Lung microvascular endothelial cell (primary cell): ENCODE results near the gene MOK. TPM values are rescaled to one million over a fixed set of nuclear protein-coding genes. Genes with fewer than 3 reads are reported as not detected.
A peak's percentile ranks its signal among the peaks of the same experiment; 100 is the strongest.
"Not testable (repeated sequence)": the region's sequence is repeated elsewhere in the genome, so short reads cannot be mapped to it uniquely, and the experiment has no call there.

ENCODE experiments used
- DNase-seq, 2 donors: peaks; one replicate each; pipeline versions ENCODE4 v3.0.0 to v3.0.0-alpha.2; 2010; ENCODE audit warnings: low read depth in 2 of 2
- total RNA-seq: library from RNA; depleted of rRNA; stranded (reverse); fragments of >200 nt; gene quantifications from 2 replicates; pipeline ENCODE4 v1.2.1, GENCODE V29; 2014

MOK gene, protein sequence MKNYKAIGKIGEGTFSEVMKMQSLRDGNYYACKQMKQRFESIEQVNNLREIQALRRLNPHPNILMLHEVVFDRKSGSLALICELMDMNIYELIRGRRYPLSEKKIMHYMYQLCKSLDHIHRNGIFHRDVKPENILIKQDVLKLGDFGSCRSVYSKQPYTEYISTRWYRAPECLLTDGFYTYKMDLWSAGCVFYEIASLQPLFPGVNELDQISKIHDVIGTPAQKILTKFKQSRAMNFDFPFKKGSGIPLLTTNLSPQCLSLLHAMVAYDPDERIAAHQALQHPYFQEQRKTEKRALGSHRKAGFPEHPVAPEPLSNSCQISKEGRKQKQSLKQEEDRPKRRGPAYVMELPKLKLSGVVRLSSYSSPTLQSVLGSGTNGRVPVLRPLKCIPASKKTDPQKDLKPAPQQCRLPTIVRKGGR
- 0.65 and 1.2 TPM in 2 replicates for total RNA-seq

DNA sequence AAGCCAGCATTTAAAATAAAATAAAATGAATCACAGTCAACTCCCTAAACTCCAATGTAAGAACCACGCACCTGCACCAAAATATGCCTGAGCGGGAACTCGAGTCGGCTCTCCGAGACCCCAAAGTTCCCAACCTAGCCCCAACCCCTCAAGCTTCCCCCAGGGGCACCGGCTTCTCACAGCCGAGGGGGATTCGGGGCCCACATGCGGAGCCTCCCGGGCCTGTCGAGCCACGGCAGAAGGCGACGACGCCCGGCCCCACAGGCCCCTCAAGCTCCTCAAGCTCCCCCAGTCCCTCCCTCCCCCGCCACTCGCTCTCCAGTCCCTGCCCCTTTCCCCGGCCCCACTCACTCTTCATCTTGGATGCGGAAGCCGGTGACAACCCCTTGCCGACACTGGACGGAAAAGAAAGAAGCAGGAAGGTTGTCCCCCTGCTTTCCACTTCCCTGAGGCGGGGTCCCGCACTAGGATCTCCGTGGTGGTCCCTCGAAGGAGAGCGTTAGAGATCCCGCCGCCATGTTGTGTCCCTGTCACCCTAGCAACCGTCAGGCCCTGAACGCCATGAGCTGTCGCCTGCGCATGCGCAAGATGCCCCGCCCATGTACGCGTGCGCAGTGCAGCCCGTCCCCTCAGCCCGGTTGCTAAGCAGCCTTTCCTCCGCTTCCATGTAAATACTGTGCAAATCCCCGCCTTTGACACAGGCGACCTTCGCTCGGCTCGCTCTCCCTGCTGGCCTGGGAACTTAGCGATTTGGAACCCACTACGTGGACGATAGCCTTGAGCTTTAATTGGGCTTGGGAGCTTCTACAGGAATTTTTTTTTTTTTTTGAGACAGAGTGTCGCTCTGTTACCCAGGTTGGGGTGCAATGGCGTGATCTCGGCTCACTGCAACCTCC, at the start of gene MOK:
Gene MOK (minus strand): TSS at position 554 of the 896 bp plus-strand sequence. CDS start 196 bp downstream, at position 358.
- peak; percentile 98 to 99 for DNase-seq

DNA sequence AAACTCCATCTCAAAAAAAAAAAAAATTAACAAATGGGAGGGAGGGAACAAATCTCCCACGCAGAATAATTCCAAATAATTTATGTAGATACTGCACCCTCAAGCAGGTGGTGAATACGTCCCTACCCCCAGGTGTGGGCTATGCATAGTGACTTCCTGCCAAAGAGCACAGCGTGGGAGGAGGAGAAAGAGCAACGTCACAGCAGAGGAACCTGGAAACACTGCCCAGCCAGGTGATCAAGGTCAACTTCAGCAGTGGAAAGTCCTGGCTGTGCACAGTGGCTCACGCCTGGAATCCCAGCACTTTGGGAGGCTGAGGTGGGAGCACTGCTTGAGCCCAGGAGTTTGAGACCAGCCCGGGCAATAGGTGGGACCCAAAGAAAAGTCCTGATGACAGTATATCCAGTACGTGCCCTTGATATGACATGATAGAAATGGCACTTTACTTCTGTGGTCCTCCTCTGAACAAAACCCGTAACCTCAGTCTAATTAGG, 48.2 kb upstream of the MOK start:
- DNase-seq, result peak in 1 of 2 donors; percentile 9

DNA sequence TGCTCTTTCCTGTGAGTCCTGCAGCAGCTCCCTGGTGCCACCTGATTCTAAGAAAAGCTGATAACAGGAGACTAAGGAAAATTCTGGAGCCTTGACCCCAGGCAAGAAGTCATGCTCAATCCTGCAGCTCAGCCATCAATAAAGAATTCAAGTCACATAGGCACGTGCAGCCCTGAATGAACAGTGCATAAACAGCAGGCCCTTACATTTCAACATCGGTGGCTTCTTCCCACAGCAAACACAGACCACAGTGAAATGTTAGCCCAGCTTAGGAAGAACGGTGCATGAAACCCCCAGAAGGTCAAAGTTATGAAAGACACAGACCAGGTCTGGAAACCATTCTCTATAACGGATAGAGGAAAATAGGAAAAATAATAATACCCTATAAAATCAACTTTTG, 47.2 kb upstream of the MOK start:
- DNase-seq, result no peak

DNA sequence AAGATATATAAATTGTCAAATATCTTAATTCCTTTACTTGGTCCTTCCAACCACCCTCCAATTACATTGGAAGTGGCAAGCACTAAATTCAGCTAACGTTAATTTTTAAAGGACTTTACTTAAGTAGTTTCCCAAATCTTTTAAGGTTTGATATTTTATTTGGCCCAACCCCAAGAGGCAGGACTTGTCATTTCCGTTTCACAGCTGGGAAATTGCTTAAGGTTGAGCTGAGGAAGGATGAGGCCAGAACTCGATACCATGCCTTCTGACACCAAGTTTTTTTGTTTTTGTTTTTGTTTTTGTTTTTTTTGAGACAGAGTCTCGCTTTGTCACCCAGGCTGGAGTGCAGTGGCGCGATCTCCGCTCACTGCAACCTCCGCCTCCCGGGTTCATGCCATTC, 46.6 kb upstream of the MOK start:
- DNase-seq, result peak; percentile 5 to 86

DNA sequence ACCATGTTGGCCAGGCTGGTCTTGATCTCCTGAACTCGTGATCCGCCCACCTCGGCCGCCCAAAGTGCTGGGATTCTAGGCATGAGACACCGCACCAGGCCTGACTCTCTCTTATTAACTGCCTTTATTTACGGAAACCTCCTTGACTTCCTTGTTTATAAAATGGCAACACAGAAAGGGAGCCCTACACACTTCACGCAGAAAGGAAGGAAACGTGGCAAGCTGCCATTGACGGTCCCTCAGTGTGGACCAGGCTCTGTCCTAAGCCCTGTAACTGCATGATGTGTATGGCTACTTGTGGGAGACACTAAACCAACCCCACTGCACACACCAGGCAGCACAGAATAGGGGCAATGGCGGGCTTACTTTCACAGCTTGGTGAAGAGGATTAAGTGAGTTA, 46.1 kb upstream of the MOK start:
- peak; percentile 82 to 93 for DNase-seq

DNA sequence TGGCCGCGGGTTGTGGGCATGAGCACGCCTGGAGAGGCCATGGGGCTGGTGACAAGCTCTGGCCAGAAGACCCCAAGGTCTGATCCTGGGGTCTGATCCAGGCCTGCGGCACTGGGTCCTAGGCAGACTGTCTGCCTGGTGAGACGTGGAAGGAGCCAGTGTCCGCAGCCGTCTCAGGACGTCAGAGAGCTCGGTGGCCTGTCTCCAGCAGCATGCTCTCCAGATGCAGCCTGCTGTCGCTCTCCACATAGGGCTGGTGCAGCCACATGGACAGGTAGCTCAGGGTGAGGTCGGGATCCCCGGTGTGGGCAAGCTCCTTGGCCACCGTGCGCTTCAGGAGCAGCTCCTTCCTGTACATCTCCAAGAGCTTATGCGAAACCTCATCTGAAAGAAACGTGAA, 43.4 kb upstream of the MOK start:
- no peak for DNase-seq

DNA sequence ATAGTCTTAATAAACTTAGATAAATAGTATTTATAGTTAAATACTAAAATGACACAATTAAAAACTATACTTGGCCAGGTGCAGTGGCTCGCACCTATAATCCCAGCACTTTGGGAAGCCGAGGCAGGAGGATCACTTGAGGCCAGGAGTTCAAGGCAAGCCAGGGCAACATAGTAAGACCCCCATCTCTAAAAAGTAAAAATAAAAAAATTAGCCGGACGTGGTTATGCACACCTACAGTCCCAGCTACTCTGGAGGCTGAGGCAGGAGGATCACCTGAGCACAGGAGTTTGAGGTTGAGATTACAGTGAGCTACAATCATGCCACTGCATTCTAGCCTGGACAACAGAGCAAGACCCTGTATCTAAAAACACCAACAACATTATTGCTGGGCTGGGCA, 41.7 kb upstream of the MOK start:
- no peak for DNase-seq

DNA sequence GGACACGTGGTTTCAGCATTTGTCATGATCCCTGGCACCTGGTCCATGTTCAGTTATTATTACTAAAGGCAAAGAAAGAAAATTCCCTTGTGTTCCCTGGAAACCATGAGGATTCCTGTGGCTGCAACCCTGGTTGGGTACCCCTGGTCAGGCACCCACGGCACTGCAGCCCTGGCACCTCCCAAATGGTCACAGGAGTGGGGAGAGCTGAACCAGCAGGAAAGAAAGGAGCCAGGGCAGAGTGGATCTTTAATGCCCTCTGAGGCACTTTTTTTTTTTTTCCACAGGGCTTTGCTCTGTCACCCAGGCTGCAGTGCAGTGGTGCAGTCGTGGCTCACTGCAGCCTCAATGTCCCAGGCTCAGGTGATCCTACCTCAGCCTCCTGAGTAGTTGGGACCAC, 40.3 kb upstream of the MOK start:
- DNase-seq, result no peak

DNA sequence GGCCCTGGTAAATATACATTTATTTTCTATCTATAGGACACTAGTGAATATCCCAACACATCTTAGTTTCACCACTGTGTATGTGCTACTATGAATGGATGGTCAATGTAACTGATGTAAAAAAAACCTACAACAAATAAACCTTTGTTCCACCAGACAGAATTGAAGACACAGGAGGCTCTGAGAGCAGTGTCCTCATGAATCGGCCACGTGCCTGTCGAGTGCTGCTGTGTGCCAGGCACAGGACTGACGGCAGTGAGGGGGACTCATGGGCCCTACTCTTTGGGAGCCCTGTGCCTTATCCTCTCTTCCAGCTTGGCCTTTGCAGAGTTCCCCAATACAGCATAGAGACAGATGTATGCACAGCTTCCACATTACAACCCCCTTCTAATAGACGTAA, 39.5 kb upstream of the MOK start:
- no peak for DNase-seq

DNA sequence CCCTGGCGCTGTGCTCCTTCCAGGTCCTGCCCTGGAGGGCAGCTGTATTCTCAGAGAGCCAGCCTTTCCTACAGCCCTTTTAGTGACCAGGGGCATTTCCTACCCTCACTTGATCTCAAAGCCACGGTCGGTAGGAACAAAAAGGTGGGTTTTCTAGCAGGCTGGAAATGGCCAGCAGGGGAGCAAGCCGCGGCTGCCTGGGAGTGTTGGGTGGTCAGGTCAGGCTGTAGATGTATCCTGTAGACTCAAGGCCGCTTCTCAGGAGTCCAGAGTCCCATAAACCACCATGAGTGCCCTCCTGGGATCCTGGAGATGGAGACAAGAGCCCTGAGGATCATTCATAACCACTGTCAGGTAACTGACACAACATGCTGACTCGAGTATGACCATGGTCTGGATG, 39.1 kb upstream of the MOK start:
- no peak for DNase-seq

DNA sequence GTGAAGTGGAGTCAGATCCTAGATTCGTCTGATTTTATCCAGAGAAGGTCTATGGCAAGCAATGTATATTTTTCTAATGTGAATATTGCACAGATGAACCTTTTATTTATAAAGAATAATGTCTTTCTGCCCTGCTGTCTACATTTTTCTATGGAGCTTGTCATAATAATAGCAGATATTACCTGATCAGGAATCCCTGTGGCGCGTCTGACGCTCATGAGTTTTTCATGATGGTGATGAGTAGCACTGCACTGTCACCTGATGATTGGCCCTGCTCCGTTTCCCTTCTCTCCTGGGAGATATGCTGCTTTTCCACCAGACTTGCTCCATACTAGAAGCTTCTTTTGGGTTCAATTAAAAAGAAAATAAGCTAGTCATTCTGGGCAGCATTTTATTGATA, 37.3 kb upstream of the MOK start:
- DNase-seq, result no peak

DNA sequence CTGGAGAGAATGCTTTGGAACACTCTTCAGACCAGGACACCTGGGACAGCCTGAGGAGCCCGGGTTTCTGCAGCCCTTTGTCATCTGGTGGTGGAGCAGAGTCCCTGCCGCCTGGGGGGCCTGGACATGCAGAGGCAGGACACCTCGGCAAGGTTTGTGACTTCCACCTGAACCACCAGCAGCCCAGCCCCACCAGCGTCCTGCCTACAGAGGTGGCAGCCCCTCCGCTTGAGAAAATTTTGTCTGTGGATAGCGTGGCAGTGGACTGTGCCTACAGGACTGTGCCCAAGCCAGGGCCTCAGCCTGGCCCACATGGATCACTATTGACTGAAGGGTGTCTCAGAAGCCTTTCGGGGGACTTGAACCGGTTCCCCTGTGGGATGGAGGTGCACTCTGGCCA, 36.6 kb upstream of the MOK start:
- no peak for DNase-seq

DNA sequence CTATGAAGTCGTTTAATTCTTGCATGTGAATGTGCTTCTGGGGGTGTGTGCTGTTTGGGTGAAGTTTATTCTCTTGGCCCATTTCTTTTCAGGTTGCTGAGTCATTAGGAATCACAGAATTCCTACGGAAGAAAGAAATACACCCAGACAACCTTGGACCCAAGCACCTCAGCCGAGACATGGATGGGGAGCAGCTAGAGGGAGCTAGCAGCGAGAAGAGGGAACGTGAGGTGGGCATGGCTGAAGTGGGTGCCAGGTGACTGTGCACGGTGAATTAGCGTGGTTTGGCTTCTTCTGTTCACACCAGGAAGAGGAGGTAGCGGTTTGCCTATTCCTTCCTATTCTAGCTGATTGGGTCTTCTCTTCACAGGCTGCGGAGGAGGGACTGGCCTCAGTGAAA, 33.8 kb upstream of the MOK start:
- no peak for DNase-seq

DNA sequence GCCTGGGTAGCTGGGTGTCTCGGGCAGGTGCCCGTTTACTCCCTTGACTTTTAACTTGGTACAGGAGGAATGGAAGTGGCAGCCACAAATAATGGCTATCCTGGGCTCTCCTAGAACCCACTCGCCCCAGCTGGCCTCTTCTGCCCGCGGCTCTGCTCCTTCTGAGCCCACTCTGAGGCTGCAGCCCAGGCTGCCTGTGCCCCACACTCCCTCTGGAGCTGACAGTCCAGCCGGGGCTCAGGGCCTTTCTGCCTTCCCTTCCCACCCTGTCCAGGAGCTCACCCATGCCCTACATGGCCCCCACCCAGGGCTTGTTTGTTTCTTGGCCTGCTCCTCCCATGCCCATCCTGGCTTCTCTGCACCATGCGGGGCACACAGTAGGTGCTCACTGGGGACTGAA, 30.2 kb upstream of the MOK start:
- DNase-seq, result no peak

DNA sequence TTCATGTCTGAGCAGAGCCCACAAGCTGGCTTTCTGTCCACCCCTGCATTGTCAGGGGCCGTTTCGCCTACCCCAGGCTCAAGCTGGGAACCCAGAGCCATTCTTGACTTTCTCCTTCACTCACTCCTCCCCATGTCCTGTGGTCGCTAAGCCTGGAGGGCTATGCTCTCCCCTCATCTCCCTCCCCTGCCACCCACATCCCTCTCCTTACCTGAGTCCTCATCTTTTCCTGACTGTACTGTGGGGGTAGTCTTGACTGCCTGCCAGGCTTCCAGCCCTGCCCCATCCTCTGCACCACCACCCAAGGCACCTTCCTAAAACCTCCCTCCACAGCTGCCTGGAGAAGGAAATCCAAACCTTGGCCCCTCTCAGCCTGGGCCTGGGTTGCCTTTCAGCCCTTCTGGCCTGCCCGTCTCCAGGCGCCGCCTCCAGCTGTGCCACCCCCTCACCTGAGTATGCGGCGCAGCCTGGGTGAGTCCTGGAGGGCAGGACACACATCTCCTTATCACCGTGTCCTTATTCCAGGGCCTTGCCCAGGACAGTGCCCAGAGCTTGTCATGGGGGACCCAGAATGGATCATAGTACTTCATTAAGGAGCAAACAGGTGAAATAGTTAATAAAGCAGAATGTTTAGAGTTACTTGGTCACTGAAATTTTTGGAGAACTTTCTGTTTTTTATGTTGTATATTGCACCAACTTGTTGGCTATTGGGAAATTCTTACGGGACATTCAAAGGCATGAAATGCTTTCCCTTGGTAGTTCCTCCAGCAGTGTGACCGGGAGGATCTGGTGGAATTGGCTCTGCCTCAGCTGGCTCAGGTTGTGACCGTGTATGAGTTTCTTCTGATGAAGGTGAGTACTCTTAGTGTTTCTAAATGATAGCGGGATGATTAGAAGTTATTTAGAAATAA, 29.1 kb upstream of the MOK start:
- no peak for DNase-seq

DNA sequence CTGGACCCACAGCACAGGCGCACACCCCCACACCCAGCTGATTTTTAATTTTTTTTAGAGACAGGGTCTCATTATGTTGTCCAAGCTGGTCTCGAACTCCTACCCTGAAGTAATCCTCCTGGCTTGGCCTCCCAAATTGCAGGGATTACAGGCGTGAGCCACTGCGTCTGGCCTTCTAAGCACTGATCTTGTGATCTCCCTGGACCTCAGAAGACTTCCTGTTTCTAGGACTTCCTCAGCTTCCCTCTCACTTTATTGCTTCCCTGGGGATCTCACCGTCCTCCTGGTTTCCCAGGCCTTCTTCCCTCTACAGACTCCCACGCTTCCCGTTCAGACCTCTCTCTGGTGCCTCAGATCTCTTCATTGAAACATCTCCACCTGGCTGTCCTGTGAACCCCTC, 28.4 kb upstream of the MOK start:
- no peak for DNase-seq

DNA sequence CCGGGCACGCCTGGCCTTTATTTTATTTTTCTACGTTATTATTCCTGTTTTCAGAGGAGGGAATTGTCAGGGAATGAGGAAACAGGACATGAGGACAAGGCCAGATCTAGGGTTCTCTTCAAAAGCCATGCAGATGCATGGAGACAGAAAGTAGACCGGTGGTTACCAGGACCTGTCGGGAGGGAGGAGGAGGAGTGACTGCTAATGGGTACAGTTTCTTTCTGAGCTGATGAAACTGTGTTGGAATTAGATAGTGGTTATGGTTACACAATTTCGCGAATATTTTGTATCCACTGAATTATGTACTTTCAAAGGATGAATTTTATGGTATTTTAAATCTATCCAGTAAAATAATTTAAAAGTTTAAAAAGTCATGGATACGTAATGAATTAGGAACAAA, 25.8 kb upstream of the MOK start:
- no peak for DNase-seq

DNA sequence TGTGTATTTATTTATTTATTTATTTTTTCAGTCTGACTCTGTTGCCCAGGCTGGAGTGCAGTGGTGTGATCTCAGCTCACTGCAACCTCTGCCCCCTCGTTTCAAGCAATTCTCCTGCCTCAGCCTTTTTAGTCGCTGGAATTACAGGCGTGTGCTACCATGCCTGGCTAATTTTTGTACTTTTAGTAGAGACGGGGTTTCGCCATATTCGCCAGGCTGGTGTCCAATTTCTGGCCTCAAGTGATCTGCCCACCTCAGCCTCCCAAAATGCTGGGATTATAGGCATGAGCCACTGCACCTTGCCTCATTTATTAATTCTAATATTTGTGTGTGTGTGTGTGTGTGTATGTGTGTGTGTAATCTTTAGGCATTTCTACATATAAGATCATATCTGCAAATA, 24.4 kb upstream of the MOK start:
- not testable (repeated sequence) for DNase-seq

DNA sequence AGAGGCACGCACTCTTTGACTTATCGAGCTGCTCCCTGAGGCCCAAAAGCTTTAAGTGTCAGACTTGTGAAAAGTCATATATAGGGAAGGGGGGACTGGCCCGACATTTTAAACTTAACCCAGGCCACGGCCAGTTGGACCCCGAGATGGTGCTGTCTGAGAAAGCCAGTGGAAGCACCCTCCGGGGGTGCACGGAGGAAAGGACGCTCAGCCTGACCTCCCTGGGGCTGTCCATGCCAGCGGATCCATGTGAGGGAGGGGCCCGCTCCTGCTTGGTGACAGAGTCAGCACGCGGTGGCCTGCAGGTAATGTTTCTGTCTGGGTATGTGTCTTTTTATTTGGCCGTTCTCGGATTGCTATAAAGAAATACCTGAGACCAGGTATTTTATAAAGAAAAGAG, 21.6 kb upstream of the MOK start:
- DNase-seq, result no peak

DNA sequence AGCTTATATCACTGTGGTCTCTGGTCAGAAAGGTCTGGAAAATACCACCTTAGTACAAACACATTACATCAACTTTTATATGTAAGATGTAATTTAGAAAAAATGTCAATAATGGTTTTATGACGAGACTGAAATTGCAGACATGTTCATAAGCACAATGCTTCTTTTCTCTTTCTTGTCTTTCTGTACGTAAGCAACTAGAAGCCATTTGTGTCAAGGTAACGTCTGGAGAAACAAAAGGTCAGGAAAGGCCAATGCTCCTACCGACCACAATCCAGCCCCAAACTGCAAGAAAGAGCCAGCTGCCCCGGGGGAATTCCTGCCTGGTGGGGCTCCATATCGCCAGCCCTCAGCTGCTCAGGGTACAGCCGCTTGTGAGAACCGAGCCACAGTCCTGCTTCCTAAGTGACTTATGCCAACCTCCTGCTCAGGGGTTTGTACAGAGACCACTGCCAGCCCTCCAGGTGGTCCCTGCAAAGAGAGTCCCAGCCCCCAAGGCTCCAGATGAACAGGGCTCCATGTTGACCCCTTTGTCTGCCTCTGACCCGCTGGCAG, 20.9 kb upstream of the MOK start:
- DNase-seq, result no peak

DNA sequence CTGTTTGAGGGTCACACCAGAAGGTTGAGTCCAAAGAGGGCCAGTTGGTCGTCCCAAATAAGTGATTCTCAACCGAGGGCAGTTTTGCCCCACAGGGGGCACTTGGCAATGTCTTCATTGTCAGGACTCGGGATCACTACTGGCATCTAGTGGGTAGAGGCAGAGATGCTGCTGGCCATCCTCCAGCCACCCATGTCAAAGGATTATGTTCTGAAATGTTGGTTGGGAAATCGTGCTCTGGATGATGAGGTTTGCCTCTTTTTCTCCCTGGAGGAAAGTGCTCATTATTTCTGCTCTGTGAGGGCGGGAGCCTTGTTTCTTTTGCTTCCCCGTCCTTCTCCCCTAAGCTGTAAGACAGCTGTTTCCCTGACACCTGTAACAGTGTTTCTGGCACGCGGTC, 18.1 kb upstream of the MOK start:
- peak; percentile 75 to 78 for DNase-seq
